ENCODE measurements around the gene PLCG2. TPM values are rescaled to one million over a fixed set of nuclear protein-coding genes. Genes with fewer than 3 reads are reported as not detected.
A peak's percentile ranks its signal among the peaks of the same experiment; 100 is the strongest.

The PLCG2 gene
- polyA plus RNA-seq, 3 donors, result 19.5 to 47.4 (median 35.5) TPM

DNA sequence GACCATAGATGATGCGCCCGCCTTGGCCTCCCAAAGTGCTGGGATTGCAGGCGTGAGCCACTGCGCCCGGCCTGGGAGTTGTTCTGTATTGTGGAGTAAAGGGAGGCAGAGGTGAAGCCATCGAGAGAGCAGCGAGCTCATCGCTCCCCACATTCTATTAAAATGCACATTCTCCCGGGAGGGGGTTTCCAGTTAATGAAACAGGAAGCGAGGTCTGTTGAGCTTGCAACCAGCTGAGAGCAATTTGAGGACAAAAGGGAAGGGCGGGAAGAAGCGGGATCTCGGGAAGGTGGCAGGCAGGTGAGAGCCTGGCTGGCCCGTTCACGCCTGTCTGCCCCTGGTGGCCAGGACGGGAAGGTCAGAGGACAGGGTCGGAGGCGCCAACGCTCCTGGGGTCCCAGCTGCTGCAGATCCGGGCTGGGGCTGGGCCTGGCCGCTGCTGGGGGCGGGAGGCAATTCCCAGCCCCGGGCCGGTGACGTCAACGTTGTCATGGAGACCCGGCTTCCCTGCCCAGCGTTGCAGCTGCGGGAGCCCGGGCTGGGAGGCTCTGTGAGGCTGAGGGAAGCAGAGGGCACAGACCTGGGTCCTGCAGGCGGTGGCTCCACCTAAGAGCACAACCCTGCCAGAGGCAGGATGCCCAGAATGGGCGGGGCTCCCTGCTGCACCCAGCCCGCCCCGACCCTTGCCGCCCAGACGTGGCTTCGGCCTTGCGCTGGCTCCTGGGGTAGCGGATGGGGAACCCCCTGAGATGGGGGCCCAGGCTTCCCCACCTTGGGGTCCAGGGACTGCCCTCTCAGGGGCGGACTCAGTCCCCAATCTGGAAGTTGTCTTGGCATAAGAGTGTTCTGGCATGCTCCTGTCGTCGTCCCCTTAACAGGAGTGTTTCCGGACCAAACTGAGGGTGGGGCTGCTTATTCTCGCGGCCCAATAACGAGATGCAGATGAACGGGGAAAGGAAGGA, 48.7 kb upstream of the PLCG2 start:
- Mint-ChIP-seq H3K27me3 (ENCODE audit: low read depth in 3 of 3) (peaks cover 3 to 25% (median 15%) of the 10 kb centered on the region in 3 donors), H3K4me1 (peaks cover 17% of the 10 kb centered on the region), H3K4me3 (peak overlapping the region; percentile 72 to 85), H3K27ac (peak overlapping the region in 4 of 7 donors; percentile 42 to 78 (median 74)), H3K36me3 (no peaks in the 10 kb centered on the region), H3K9me3 (peaks cover 3 to 6% (median 4%) of the 10 kb centered on the region in 7 donors)
- H3K9ac ChIP-seq (ENCODE audit: insufficient read depth, low read length, poor library complexity, severe bottlenecking), result peak overlapping the region; percentile 39
- peaks cover 0 to 3% of the 10 kb centered on the region in 2 donors for H3K9me3 ChIP-seq (replicated peaks in 1 of 2; ENCODE audit: control insufficient read depth in 1 of 2, insufficient read depth in 1 of 2, low read length in 2 of 2)
- H3K36me3 ChIP-seq (replicated peaks in 1 of 2; ENCODE audit: control insufficient read depth in 1 of 2, insufficient read depth in 2 of 2, low read length in 2 of 2), result no peaks in the 10 kb centered on the region
- peak overlapping the region; percentile 75 for H2AFZ ChIP-seq (ENCODE audit: insufficient read depth, low read depth, low read length, poor library complexity, severe bottlenecking)
- H3K27ac ChIP-seq (ENCODE audit: low read depth in 1 of 2, low read length in 2 of 2), result no peak overlapping the region
- intact Hi-C loops (cut with micrococcal nuclease), result loop anchor here (10.0 kb wide), 4 partner anchors 106 to 696 kb away; partner anchors contain the start of genes ATMIN (in 1 of the 2) and GCSH (in 1 of the 2)
- DNase-seq, result peak; percentile 38 to 71 (median 41)
- H3K79me2 ChIP-seq (ENCODE audit: insufficient read depth, low read length), result no peaks in the 10 kb centered on the region
- 4% methylated on average over 33 of the region's 47 CpGs for WGBS (ENCODE audit: insufficient coverage)
- H3K27me3 ChIP-seq (ENCODE audit: control insufficient read depth in 2 of 2, insufficient read depth in 2 of 2, low read length in 2 of 2), result peaks cover 0 to 5% of the 10 kb centered on the region in 2 donors
- TF ChIP-seq, protein P1, sequence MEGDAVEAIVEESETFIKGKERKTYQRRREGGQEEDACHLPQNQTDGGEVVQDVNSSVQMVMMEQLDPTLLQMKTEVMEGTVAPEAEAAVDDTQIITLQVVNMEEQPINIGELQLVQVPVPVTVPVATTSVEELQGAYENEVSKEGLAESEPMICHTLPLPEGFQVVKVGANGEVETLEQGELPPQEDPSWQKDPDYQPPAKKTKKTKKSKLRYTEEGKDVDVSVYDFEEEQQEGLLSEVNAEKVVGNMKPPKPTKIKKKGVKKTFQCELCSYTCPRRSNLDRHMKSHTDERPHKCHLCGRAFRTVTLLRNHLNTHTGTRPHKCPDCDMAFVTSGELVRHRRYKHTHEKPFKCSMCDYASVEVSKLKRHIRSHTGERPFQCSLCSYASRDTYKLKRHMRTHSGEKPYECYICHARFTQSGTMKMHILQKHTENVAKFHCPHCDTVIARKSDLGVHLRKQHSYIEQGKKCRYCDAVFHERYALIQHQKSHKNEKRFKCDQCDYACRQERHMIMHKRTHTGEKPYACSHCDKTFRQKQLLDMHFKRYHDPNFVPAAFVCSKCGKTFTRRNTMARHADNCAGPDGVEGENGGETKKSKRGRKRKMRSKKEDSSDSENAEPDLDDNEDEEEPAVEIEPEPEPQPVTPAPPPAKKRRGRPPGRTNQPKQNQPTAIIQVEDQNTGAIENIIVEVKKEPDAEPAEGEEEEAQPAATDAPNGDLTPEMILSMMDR (IDR thresholded peaks at IDR 0.05), result peak; percentile 77
- H4K20me1 ChIP-seq (ENCODE audit: insufficient read depth, low read length), result no peaks in the 10 kb centered on the region
- H3K4me1 ChIP-seq (ENCODE audit: control insufficient read depth in 1 of 2, insufficient read depth in 2 of 2, low read length in 2 of 2), result peaks cover 10 to 14% of the 10 kb centered on the region in 2 donors
- H3K4me3 ChIP-seq (replicated peaks in 1 of 3; ENCODE audit: low read depth in 2 of 3, low read length in 3 of 3), result peak overlapping the region; percentile 7 to 65 (median 28)
- peak overlapping the region; percentile 82 for H3K4me2 ChIP-seq (replicated peaks; ENCODE audit: extremely low read depth, low read length, poor library complexity, severe bottlenecking)

DNA sequence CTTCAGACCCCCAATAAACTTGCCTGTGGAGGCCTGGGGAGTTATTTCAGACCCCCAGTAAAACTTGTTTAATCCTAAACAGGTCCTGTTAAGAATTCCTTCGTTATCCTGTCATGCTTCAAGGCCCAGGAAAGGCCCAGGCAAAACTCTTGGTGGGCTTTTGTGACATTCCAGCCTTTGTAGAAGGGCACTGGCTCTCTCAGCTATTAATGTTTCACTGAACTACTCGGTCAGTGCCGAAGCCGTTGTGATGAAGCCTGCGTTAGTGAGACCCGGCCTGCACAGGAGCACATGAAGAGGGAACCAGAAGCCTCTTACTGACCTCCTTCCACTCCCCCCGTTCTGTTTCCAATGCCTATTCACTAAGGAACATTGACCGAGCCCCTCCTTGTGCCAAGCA, 47.4 kb upstream of the PLCG2 start:
- no peak overlapping the region for H3K9ac ChIP-seq (ENCODE audit: insufficient read depth, low read length, poor library complexity, severe bottlenecking)
- no peak overlapping the region for H3K4me3 ChIP-seq (replicated peaks in 1 of 3; ENCODE audit: low read depth in 2 of 3, low read length in 3 of 3)
- Mint-ChIP-seq H3K4me3 (no peak overlapping the region), H3K9me3 (peaks cover 3 to 7% (median 4%) of the 10 kb centered on the region in 7 donors), H3K27me3 (ENCODE audit: low read depth in 3 of 3) (peaks cover 4 to 19% (median 15%) of the 10 kb centered on the region in 3 donors), H3K27ac (no peak overlapping the region), H3K4me1 (peaks cover 17% of the 10 kb centered on the region), H3K36me3 (no peaks in the 10 kb centered on the region)
- H4K20me1 ChIP-seq (ENCODE audit: insufficient read depth, low read length), result no peaks in the 10 kb centered on the region
- peaks cover 10 to 14% of the 10 kb centered on the region in 2 donors for H3K4me1 ChIP-seq (ENCODE audit: control insufficient read depth in 1 of 2, insufficient read depth in 2 of 2, low read length in 2 of 2)
- H3K27me3 ChIP-seq (ENCODE audit: control insufficient read depth in 2 of 2, insufficient read depth in 2 of 2, low read length in 2 of 2), result peaks cover 0 to 5% of the 10 kb centered on the region in 2 donors
- no peaks in the 10 kb centered on the region for H3K36me3 ChIP-seq (replicated peaks in 1 of 2; ENCODE audit: control insufficient read depth in 1 of 2, insufficient read depth in 2 of 2, low read length in 2 of 2)
- intact Hi-C loops (cut with micrococcal nuclease), result loop anchor here (10.0 kb wide), 4 partner anchors 107 to 697 kb away; partner anchors contain the start of genes ATMIN (in 1 of the 2) and GCSH (in 1 of the 2)
- TF ChIP-seq, protein P1 (IDR thresholded peaks at IDR 0.05), result no peak
- no peak overlapping the region for H2AFZ ChIP-seq (ENCODE audit: insufficient read depth, low read depth, low read length, poor library complexity, severe bottlenecking)
- no peak overlapping the region for H3K27ac ChIP-seq (ENCODE audit: low read depth in 1 of 2, low read length in 2 of 2)
- 94% methylated on average over 6 of the region's 8 CpGs for WGBS (ENCODE audit: insufficient coverage)
- peaks cover 0 to 3% of the 10 kb centered on the region in 2 donors for H3K9me3 ChIP-seq (replicated peaks in 1 of 2; ENCODE audit: control insufficient read depth in 1 of 2, insufficient read depth in 1 of 2, low read length in 2 of 2)
- no peak overlapping the region for H3K4me2 ChIP-seq (replicated peaks; ENCODE audit: extremely low read depth, low read length, poor library complexity, severe bottlenecking)
- DNase-seq, result no peak
- no peaks in the 10 kb centered on the region for H3K79me2 ChIP-seq (ENCODE audit: insufficient read depth, low read length)

All from CD14-positive monocyte (primary cell).